GM19025 (cell line): ENCODE data around the gene OR2L2.
"Not testable (repeated sequence)": the region's sequence is repeated elsewhere in the genome, so short reads cannot be mapped to it uniquely, and the experiment has no call there.

Source experiments
- ATAC-seq: cut with Tn5 transposase; IDR thresholded peaks from one replicate; pipeline ENCODE4 v1.9.1; 2021; ENCODE audit warnings: mild to moderate bottlenecking, low read depth, moderate library complexity; ENCODE audit not compliant: unreplicated experiment

The OR2L2 gene, protein sequence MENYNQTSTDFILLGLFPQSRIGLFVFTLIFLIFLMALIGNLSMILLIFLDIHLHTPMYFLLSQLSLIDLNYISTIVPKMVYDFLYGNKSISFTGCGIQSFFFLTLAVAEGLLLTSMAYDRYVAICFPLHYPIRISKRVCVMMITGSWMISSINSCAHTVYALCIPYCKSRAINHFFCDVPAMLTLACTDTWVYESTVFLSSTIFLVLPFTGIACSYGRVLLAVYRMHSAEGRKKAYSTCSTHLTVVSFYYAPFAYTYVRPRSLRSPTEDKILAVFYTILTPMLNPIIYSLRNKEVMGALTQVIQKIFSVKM

DNA sequence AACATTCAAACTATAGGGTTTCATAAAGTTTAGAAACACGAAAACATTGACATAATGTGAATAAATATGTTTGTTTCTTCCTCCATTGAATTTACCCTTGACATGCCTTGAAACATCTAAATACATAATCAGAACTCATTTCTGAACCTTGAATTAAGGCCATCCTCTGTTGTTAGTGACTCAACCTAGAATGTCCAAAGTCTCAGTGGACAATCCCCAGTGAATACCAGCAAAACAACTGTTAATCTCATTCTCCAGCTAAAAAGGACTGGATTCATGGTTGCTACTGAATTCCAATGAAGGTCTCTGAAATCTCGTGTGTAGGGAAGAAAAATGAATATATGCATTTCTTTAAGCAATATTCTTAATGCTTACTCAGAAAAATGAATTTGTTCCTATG lies at the start of gene OR2L2:
Gene OR2L2, plus strand, starts transcription at position 301 of the 400 bp plus-strand sequence. CDS start 8,198 bp downstream, outside the sequence.
- no peak for ATAC-seq

DNA sequence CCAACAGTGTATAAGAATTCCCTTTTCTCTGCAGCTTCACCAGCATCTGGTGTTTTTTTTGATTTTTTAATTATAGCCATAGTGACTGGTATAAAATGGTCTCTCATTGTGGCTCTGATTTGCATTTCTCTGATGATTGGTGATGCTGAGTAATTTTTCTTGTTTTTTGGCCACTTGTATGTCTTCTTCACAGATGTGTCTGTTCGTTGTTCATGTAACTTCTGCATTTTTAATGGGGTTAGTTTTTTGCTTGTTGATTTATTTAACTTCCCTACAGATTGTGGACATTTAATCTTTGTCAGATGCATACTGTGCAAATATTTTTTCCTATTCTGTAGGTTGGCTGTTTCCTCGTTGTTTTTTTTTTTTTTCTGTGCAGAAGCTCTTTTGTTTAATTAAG lies 36.9 kb upstream of the OR2L2 start:
- ATAC-seq = no peak

DNA sequence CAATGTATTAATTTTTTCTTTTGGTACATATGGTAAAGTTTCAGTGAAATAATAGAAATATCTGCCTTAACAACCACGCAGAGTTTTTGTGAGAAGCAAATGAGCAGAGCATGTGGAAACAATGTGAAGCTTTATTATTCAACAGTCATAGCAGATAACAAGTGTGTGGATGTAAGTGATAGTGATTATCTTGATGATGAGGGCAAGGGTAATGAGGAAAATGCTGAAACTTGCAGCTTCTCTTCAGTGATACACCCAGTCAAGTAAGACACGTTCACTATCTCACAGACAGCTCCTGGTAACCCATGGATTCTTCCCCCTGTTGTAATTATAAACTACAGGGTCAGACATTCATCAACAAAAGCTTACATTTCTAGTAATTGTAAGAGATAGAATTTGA lies 31.1 kb upstream of the OR2L2 start:
- no peak for ATAC-seq

DNA sequence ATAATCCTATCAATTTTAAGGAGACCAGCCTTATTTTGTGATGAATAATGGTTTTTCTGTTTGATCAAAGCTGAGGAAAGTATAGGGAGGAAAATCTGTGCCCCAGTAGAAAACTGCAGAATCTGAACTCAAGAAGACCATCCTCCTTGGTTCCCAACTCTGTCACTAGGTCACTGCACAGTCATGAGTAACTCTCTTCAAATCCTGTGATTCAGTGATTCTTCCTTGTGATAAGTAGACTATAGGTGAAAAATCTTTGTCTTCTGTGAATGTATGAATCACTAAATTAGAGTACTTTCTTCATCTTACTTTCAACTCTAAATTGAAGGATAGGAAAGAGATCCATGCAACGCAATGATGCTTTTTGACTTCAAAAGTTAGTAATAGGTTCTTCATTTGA lies 29.7 kb upstream of the OR2L2 start:
- ATAC-seq = no peak

DNA sequence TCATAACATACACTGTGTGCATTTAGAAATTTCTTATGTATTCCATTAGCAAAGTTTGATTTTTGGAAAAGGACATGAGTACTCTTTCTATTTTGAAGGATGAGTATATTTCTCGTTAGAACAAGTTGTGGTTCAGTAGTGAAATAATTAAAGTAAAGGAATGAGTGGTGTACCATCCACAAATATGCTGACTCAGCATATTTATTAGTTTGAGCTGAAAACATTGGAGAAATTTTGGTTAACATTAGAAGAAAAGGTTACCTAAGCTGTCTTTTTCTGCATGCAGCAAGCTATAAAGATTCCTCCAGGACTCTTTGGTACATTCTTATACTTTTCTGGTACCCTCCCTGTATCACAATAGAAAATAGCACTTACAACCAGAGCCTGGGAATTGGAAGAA lies 22.1 kb upstream of the OR2L2 start:
- ATAC-seq = no peak

DNA sequence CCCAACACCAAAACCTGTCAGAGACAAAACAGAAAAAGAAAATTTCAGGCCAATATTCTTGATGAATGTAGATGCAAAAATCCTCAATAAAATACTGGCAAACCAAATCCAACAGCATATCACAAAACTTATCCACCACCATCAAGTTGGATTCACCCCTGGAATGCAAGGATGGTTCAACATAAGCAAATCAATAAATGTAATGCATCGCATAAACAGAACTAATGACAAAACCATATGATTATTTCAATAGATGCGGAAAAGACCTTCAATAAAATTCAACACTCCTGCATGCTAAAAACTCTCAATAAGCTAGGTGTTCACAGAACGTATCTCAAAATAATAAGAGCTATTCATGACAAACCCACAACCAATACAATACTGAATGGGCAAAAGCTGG lies 20.2 kb upstream of the OR2L2 start:
- no peak for ATAC-seq

DNA sequence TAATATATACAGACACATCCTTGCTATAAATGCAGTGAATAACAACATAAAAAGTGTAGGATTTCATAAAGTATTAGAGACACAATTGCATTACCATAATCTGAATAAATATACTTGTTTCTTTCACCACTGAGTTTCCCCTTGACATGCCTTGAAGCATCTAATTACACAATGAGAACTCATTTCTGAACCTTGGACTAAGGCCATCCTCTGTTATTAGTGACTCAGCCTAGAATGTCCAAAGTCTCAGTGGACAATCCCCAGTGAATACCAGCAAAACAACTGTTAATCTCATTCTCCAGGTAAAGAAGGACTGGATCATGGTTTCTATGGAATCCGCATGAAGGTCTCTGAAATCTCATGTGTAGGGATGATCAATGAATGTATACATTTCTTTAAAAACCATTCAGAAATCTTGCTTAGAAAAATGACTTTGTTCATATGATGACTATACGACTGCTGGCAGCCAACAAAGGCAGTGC lies 16.6 kb upstream of the OR2L2 start, which contains the start of gene OR2L5:
Gene OR2L5, plus strand, starts transcription at position 432 of the 482 bp plus-strand sequence. CDS start 8,288 bp downstream, outside the sequence.
- no peak for ATAC-seq

DNA sequence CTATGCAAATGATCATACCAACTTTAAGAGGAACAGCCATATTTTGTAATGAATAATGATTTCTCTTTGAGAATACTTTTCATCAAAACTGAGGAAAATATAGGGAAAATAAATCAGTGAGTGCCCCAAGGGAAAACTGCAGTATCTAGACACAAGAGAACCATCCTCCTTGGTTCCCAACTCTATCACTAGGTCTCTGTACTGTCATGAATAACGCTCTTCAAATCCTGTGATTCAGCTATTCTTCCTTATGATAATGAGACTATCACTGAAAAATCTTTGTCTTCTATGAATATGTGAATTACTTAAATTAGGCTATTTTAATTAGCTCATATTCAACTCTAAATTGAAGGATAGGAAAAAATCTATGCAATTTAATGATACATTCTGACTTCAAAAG lies 14.1 kb upstream of the OR2L2 start:
- ATAC-seq = no peak

DNA sequence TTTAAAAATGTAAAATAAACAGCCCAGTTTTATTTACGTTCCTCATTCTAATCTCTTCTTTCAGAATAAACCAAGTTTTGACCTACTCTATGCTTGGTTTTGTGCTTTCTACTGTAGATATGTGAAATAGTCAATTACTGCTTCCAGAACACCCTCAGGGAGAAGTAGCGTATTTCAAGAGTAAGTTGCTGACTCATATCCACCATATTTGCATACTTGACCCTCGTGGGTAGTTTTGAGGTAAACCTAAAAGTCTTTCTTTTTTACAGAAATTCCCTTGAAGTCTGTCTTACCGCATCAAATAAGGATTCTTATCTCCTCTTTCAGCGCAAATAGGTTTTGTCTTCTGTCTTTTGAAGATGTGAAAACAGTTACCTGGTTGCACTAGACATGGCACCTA lies 15.3 kb downstream of the OR2L2 start:
- no peak for ATAC-seq

DNA sequence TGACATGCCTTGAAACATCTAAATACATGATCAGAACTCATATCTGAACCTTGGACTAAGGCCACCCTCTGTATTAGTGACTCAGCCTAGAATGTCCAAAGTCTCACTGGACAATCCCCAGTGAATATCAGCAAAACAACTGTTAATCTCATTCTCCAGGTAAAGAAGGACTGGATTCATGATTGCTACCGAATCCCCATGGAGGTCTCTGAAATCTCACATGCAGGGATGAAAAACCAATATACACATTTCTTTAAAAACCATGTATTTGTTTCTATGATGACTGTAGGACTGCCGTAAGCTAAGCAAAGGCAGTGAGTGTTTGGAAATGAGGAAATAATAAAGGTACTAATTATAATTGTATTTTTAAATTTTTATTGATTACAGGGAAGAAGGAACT lies 16.7 kb downstream of the OR2L2 start, which contains the start of gene OR2L3:
Gene OR2L3, plus strand, starts transcription at position 301 of the 400 bp plus-strand sequence. CDS start 13,846 bp downstream, outside the sequence.
- ATAC-seq = no peak

DNA sequence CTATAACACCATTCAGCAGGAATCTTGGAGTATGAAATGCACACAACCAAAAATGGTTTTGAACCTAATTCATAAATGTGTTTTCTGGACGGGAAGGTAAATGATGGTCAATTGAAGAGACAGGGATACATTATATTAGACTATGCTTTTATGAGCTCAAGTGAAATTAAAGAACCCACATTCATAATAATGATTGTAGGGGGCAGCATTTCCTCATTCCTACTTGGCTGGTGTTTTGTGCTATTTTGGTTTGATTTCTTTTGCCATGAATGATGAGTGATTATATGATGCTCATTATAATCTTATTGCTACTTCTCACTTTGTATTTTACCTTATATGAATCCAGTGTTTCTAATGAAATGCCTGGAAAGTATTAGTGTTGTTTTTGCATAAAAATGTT lies 17.1 kb downstream of the OR2L2 start:
- no peak for ATAC-seq

DNA sequence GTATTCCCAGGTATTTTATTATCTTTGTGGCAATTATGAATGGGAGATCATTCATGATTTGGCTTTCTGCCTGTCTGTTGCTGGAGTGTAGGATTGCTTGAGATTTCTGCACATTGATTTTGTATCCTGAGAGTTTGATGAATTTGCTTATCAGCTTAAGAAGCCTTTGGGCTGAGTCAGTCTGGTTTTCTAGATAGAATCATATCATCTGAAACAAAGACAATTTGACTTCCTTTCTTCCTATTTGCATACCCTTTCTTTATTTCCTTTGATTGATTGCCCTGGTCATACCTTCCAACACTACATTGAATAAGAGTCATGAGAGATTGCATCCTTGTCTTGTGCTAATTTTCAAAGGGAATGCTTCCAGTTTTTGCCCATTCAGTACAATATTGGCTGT lies 24.8 kb downstream of the OR2L2 start:
- ATAC-seq = no peak

DNA sequence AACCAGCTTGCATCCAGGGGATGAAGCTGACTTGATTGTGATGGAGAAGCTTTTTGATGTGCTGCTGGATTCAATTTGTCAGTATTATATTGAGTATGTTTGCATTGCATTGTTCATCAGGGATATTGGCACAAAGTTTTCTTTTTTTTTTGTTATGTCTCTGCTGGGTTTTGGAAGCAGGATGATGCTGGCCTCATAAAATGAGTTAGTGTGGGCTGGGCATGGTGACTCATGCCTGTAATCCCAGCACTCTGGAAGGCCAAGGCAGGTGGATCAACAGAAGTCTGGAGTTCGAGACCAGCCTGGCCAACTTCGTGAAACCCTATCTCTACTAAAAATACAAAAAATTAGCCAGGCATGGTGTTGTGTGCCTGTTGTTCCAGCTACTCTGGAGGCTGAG lies 25.4 kb downstream of the OR2L2 start:
- ATAC-seq = no peak

DNA sequence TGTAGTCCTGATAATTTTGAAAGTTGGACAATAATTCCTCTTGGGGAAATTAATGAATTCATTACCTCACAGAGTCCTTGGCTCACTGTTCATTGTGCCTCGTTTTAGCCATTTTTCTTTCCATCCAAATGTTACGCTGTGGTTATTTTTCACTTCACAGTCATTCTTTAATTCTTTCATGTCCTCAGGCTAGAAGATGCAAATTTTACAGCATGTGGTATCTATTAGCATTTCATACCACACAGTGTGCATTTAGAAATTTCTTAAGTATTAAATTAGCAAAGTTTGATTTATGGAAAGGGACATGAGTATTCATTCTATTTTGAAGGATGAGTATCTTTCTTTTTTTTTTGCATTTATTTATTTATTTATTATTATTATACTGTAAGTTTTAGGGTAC lies 35.2 kb downstream of the OR2L2 start:
- no peak for ATAC-seq

DNA sequence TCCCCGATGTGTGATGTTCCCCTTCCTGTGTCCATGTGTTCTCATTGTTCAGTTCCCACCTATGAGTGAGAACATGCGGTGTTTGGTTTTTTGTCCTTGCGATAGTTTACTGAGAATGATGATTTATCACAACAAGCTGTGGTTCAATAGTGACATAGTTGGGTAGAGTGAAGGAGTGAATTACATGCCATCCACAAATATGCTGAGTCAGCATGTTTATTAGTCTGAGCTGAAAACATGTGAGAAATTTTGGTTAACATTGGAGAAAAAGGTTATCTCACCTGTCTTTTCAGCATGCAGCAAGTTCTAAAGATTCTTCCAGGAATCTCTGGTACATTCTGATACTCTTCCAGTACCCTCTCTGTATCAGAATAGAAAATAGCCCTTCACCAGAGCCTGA lies 35.7 kb downstream of the OR2L2 start:
- ATAC-seq = no peak

DNA sequence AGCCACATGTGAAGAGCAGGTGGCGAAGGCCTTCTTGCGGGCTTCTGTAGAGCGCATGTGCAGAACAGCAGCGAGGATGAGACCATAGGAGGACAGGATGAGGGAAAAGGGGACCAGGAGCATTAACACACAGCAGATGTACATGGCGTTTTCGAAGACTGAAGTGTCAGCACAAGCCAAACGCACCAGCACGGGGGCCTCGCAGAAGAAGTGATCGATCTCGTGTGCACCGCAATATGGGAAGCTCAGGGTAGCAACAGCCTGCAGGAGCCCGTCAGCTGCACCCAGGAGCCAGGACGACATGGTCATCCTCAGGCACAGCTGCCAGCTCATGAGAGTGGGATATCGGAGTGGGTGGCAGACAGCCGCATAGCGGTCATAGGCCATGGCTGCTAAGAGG lies 54.0 kb downstream of the OR2L2 start:
- ATAC-seq = not testable (repeated sequence)
